HEK293 (cell line): ENCODE data around the gene SETD3.

Source experiments
- CTCF ChIA-PET: fragments of 350-600 bp; formaldehyde crosslinking; extraction: SDS; loops from one replicate; lab custom pipeline; 2021; ENCODE audit warnings: antibody characterized with exemption; lab: Yijun Ruan, JAX
- POLR2A ChIA-PET: fragments of 300-600 bp; formaldehyde crosslinking; extraction: SDS; loops from one replicate; lab custom pipeline; 2020; ENCODE audit warnings: antibody characterized with exemption, inconsistent platforms; lab: Yijun Ruan, JAX
- H3K27ac ChIP-seq: fragments of 200-500 bp; sonication (Bioruptor generic); 2 replicates; pipeline ENCODE4 v1.5.1; 2014; ENCODE audit warnings: low read depth, low read length, control low read depth, inconsistent platforms; ENCODE audit errors: extremely low read depth
- H3K36me3 ChIP-seq, 2 experiments: fragments of 200-500 bp in 1 of 2; sonication (Bioruptor generic) in 1 of 2; 1 replicate in 1 of 2; 2 replicates in 1 of 2; pipeline ENCODE4 v1.5.1; 2014 to 2017; ENCODE audit warnings: inconsistent platforms in 2 of 2, low read length in 2 of 2; ENCODE audit not compliant: control insufficient read depth in 2 of 2, insufficient read depth in 1 of 2
- H3K4me1 ChIP-seq: fragments of 200-500 bp; sonication (Bioruptor generic); 2 replicates; pipeline ENCODE4 v1.5.1; 2014; ENCODE audit warnings: mild to moderate bottlenecking, low read length, inconsistent platforms; ENCODE audit not compliant: control insufficient read depth, insufficient read depth
- H3K4me3 ChIP-seq: 2 replicates; pipeline ENCODE4 v1.5.1; 2011; ENCODE audit warnings: low read depth, mild to moderate bottlenecking, control low read depth, low read length, moderate library complexity
- H3K9me3 ChIP-seq: fragments of 200-500 bp; sonication (Bioruptor generic); 2 replicates; pipeline ENCODE4 v1.5.1; 2014; ENCODE audit warnings: low read depth, low read length, inconsistent platforms; ENCODE audit not compliant: control insufficient read depth, insufficient read depth
- HOXD13 ChIP-seq: sonication (generic); formaldehyde crosslinking; IDR thresholded peaks from 2 replicates; pipeline ENCODE4 v1.8.0; 2022; ENCODE audit warnings: missing genetic modification reagents, borderline replicate concordance
- PRDM10 ChIP-seq: fragments of 450-650 bp; formaldehyde crosslinking; IDR thresholded peaks from 2 replicates; pipeline ENCODE4 v1.5.1; 2016; ENCODE audit warnings: missing biosample characterization, missing genetic modification characterization
- ZBTB10 ChIP-seq: fragments of 450-650 bp; formaldehyde crosslinking; IDR thresholded peaks from 2 replicates; pipeline ENCODE4 v1.5.1; 2016; ENCODE audit warnings: missing biosample characterization, missing genetic modification characterization
- ZBTB11 ChIP-seq: fragments of 450-650 bp; formaldehyde crosslinking; conservative IDR thresholded peaks from 2 replicates; pipeline ENCODE4 v1.5.1; 2016; ENCODE audit warnings: low read depth, missing biosample characterization, missing genetic modification characterization
- ZBTB20 ChIP-seq: fragments of 450-650 bp; formaldehyde crosslinking; IDR thresholded peaks from 2 replicates; pipeline ENCODE4 v1.5.1; 2016; ENCODE audit warnings: missing biosample characterization, missing genetic modification characterization
- ZBTB44 ChIP-seq: fragments of 450-650 bp; IDR thresholded peaks from 2 replicates; pipeline ENCODE4 v1.5.1; 2018; ENCODE audit warnings: missing biosample characterization, mild to moderate bottlenecking, missing genetic modification characterization
- ZNF18 ChIP-seq: fragments of 450-650 bp; formaldehyde crosslinking; IDR thresholded peaks from 2 replicates; pipeline ENCODE4 v1.5.1; 2016; ENCODE audit warnings: missing biosample characterization, missing genetic modification characterization
- ZNF335 ChIP-seq: fragments of 450-650 bp; formaldehyde crosslinking; conservative IDR thresholded peaks from 2 replicates; pipeline ENCODE4 v1.5.1; 2016; ENCODE audit warnings: missing biosample characterization, missing genetic modification characterization
- ZNF510 ChIP-seq: fragments of 450-650 bp; formaldehyde crosslinking; IDR thresholded peaks from 2 replicates; pipeline ENCODE4 v1.5.1; 2018; ENCODE audit warnings: mild to moderate bottlenecking, missing genetic modification characterization, missing biosample characterization; ENCODE audit not compliant: insufficient replicate concordance
- ZNF544 ChIP-seq: fragments of 450-650 bp; formaldehyde crosslinking; IDR thresholded peaks from 2 replicates; pipeline ENCODE4 v1.5.0; 2017; ENCODE audit warnings: missing biosample characterization, missing genetic modification characterization
- ZNF548 ChIP-seq: fragments of 450-650 bp; formaldehyde crosslinking; IDR thresholded peaks from 2 replicates; pipeline ENCODE4 v1.5.1; 2016; ENCODE audit warnings: missing biosample characterization, missing genetic modification characterization
- TF ChIP-seq, protein P1 (sequence below): fragments of 450-650 bp; formaldehyde crosslinking; conservative IDR thresholded peaks from 2 replicates; pipeline ENCODE4 v1.5.1; 2016; ENCODE audit warnings: low read depth, missing biosample characterization, missing genetic modification characterization

SETD3 gene

DNA sequence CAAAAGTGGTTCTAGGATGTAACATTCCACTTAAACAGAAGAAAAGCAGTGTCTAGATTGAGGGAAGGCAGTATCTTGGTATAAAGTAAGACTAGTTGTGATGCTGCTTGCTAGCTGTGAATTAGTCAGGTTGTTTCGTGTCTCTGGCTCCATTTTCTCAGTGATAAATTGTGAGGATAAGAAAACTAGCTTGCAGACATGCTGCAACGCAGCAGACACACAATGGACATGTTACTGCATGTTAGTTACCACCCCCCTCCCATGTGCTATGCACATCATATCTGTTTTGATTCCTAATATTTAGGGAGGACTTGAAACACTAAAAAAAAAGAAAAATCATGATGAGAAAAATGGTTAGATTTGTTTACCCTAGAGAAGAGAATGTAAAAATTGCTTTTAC is 3.4 kb upstream of the SETD3 start:
- ChIA-PET POLR2A (no interaction called here), CTCF (no interaction called here)
- no peak overlapping the region for H3K4me3 ChIP-seq
- H3K27ac ChIP-seq = no peak overlapping the region
- peaks cover 10% of the 10 kb centered on the region for H3K4me1 ChIP-seq
- no peaks in the 10 kb centered on the region for H3K36me3 ChIP-seq
- no peak for TF ChIP-seq ZNF510
- no peak for TF ChIP-seq ZNF544 (tag by site-specific recombination)
- no peak for TF ChIP-seq ZNF548
- TF ChIP-seq ZBTB10 (tag by site-specific recombination) = no peak
- peak; percentile 68; the same call in 1 of the 2 replicates for TF ChIP-seq ZBTB44 (tag by site-specific recombination)
- TF ChIP-seq, protein P1, sequence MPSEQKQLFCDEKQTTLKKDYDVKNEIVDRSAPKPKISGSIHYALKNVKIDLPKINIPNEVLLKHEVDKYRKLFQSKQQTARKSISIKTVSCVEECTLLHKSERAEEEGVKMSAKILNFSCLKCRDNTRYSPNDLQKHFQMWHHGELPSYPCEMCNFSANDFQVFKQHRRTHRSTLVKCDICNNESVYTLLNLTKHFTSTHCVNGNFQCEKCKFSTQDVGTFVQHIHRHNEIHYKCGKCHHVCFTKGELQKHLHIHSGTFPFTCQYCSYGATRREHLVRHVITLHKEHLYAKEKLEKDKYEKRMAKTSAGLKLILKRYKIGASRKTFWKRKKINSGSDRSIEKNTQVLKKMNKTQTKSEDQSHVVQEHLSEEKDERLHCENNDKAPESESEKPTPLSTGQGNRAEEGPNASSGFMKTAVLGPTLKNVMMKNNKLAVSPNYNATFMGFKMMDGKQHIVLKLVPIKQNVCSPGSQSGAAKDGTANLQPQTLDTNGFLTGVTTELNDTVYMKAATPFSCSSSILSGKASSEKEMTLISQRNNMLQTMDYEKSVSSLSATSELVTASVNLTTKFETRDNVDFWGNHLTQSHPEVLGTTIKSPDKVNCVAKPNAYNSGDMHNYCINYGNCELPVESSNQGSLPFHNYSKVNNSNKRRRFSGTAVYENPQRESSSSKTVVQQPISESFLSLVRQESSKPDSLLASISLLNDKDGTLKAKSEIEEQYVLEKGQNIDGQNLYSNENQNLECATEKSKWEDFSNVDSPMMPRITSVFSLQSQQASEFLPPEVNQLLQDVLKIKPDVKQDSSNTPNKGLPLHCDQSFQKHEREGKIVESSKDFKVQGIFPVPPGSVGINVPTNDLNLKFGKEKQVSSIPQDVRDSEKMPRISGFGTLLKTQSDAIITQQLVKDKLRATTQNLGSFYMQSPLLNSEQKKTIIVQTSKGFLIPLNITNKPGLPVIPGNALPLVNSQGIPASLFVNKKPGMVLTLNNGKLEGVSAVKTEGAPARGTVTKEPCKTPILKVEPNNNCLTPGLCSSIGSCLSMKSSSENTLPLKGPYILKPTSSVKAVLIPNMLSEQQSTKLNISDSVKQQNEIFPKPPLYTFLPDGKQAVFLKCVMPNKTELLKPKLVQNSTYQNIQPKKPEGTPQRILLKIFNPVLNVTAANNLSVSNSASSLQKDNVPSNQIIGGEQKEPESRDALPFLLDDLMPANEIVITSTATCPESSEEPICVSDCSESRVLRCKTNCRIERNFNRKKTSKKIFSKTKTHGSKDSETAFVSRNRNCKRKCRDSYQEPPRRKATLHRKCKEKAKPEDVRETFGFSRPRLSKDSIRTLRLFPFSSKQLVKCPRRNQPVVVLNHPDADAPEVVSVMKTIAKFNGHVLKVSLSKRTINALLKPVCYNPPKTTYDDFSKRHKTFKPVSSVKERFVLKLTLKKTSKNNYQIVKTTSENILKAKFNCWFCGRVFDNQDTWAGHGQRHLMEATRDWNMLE (tag by site-specific recombination) = no peak
- TF ChIP-seq HOXD13 (CRISPR knock-in tag) = no peak
- TF ChIP-seq, all 188 proteins: peak for 1
- H3K9me3 ChIP-seq = no peaks in the 10 kb centered on the region

DNA sequence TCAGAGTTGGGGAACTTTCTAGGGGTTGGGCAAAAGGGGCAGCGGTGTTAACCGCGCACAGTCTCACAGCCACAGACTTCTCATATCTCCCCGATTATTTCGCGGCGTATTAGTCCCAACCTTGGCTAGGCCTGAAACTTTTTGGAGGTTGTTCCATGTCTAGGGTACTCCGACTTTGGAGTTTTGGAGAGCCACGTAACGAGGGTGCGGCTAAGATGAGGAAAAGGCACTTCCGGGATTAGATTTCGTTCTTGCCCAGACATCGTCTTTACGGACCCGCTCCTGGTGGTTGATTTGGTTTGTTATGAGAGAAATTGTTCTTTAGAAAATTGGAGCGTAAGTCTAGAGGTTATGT is 1.1 kb upstream of the SETD3 start:
- Histone ChIP-seq H3K27ac (peak overlapping the region; percentile 79), H3K9me3 (no peaks in the 10 kb centered on the region), H3K4me3 (peak overlapping the region; percentile 96), H3K36me3 (no peaks in the 10 kb centered on the region), H3K4me1 (peaks cover 10% of the 10 kb centered on the region)
- ChIA-PET CTCF (interaction anchor here (0.9 kb wide), 1 partner anchor 8 kb away, joined by 3 read pairs; no protein-coding TSS in a partner anchor), POLR2A (interaction anchor here (1.0 to 1.3 kb wide), 7 partner anchors 10 to 490 kb away, joined by 3 to 12 read pairs (median 5); partner anchors contain the start of gene CCDC85C)
- TF ChIP-seq PRDM10 (tag by site-specific recombination) = 0 out of 2 replicates have a peak, but pooled peaks have one; percentile 7
- no peak for TF ChIP-seq ZNF18 (tag by site-specific recombination)
- peak; percentile 35; the same call in 1 of the 2 replicates for TF ChIP-seq ZNF335 (tag by site-specific recombination)
- peak; percentile 62; the same call in 1 of the 2 replicates for TF ChIP-seq ZBTB20
- TF ChIP-seq ZBTB11 = 0 out of 2 replicates have a peak, but pooled peaks have one; percentile 25
